HUES48 (cell line): ENCODE data around the gene KIF3A.

Source experiments
- H3K27ac ChIP-seq: one replicate; pipeline ENCODE4 v1.7.0; 2013; ENCODE audit warnings: low read depth, low read length, inconsistent platforms
- H3K27me3 ChIP-seq: 2 replicates; pipeline ENCODE4 v1.6.1; 2013; ENCODE audit warnings: mild to moderate bottlenecking, low read length; ENCODE audit not compliant: control insufficient read depth, insufficient read depth
- H3K36me3 ChIP-seq: 2 replicates; pipeline ENCODE4 v1.6.1; 2013; ENCODE audit warnings: low read length; ENCODE audit not compliant: control insufficient read depth, insufficient read depth
- H3K4me1 ChIP-seq: 2 replicates; pipeline ENCODE4 v1.6.1; 2013; ENCODE audit warnings: mild to moderate bottlenecking, low read length; ENCODE audit not compliant: control insufficient read depth, insufficient read depth
- H3K4me3 ChIP-seq: 2 replicates; pipeline ENCODE4 v1.5.1; 2013; ENCODE audit warnings: mild to moderate bottlenecking, low read depth, low read length
- H3K9ac ChIP-seq: 2 replicates; pipeline ENCODE4 v1.6.1; 2013; ENCODE audit warnings: mild to moderate bottlenecking, low read depth, low read length, moderate library complexity
- H3K9me3 ChIP-seq: 2 replicates; pipeline ENCODE4 v1.6.1; 2013; ENCODE audit warnings: low read length; ENCODE audit not compliant: control insufficient read depth, insufficient read depth

Gene KIF3A

GRCh38 chr5:132770476-132771159 lies 33.3 kb upstream of the KIF3A start:
- Histone ChIP-seq H3K27ac (peak overlapping the region; percentile 75), H3K9ac (no peak overlapping the region), H3K4me1 (peaks cover 9% of the 10 kb centered on the region; the same call in 1 of the 2 replicates), H3K9me3 (no peaks in the 10 kb centered on the region), H3K4me3 (no peak overlapping the region), H3K36me3 (no peaks in the 10 kb centered on the region), H3K27me3 (peaks cover 8% of the 10 kb centered on the region)

DNA sequence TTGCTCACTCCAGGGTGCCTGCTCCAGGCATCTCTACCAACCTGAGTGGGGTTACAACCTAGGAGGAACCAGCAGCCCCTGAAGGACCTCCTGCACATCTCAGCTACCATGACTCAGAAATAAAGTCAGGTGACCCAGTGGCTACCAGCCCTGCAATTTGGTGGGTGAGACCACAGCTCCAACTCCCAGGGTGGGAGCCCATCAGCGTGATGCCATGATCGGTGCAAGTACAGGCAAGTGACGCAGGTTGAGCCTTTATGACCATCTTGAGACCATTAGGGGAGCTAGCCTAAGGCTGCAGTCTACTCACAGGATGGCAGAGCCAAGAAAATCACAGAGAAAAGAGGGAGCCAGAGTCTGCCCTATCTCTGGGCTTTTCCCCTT lies 31.1 kb upstream of the KIF3A start:
- Histone ChIP-seq H3K9me3 (no peaks in the 10 kb centered on the region), H3K27ac (no peak overlapping the region), H3K27me3 (no peaks in the 10 kb centered on the region), H3K4me1 (peaks cover 9% of the 10 kb centered on the region; the same call in 1 of the 2 replicates), H3K4me3 (no peak overlapping the region), H3K9ac (no peak overlapping the region), H3K36me3 (peaks cover 10% of the 10 kb centered on the region; the same call in 1 of the 2 replicates)

GRCh38 chr5:132767150-132767549 lies 29.8 kb upstream of the KIF3A start:
- H3K4me3 ChIP-seq = no peak overlapping the region
- peaks cover 9% of the 10 kb centered on the region; the same call in 1 of the 2 replicates for H3K4me1 ChIP-seq
- H3K9ac ChIP-seq = no peak overlapping the region
- no peaks in the 10 kb centered on the region for H3K9me3 ChIP-seq
- H3K27ac ChIP-seq = no peak overlapping the region
- H3K27me3 ChIP-seq = no peaks in the 10 kb centered on the region
- peaks cover 10% of the 10 kb centered on the region; the same call in 1 of the 2 replicates for H3K36me3 ChIP-seq

DNA sequence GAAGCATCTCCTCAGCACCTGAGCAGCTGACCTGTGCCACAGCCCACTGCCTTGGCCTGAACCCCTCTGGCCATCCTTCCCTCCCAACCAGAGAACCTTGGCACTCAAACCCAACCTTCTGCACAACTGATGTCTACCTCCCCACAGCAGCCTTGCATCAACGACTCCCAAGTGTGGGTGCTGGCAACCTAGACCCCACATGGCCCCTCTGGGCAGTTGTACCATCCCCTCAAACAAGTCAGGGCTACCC lies 29.4 kb upstream of the KIF3A start:
- no peak overlapping the region for H3K27ac ChIP-seq
- H3K4me1 ChIP-seq = peaks cover 9% of the 10 kb centered on the region; the same call in 1 of the 2 replicates
- no peak overlapping the region for H3K4me3 ChIP-seq
- H3K27me3 ChIP-seq = no peaks in the 10 kb centered on the region
- H3K9me3 ChIP-seq = no peaks in the 10 kb centered on the region
- H3K9ac ChIP-seq = no peak overlapping the region
- peaks cover 11% of the 10 kb centered on the region; the same call in 1 of the 2 replicates for H3K36me3 ChIP-seq

DNA sequence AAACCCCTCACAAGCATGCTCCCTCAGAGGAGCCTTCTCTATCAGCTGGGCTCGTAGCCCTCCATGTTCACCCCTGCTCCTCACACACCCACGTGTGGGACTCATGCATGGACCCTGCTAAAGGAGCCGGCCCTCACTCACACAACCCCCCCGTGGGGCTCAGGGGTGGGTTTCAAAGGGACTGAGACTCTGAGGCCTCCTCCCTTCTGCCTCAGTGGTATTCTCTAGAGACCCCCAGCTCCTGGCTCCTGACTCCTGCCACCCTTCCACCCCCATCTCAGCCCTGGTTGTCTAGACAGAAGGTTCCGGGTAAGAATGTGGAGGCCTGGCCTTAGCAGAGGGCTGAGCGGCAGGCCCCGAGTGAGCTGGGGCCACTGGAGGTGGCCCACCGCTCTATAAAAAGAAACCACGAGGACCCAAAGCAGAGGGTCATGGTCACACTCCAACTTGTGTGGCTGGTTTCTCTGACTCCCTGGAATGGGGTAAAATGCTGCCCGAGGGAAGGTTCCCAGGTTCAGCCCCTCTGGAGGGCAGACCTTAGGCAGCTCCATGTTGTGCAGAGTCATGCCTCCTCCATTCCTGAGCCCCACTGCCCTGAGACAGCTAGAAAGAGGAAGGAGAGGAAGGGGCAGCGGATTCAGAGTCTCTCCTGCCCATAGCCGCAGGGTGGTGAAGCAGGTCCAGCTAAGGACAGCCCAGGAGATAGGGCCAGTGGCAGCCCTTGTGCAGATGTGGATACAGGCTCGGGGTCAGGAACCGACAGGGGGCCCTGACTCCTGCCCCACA lies 28.9 kb upstream of the KIF3A start:
- Histone ChIP-seq H3K4me1 (peaks cover 6% of the 10 kb centered on the region; the same call in 1 of the 2 replicates), H3K9ac (no peak overlapping the region), H3K27me3 (no peaks in the 10 kb centered on the region), H3K9me3 (no peaks in the 10 kb centered on the region), H3K27ac (no peak overlapping the region), H3K36me3 (peaks cover 17% of the 10 kb centered on the region; the same call in 1 of the 2 replicates), H3K4me3 (no peak overlapping the region)

- no peaks in the 10 kb centered on the region; the same call in 1 of the 2 replicates for H3K4me1 ChIP-seq
- H3K9ac ChIP-seq = no peak overlapping the region
- H3K36me3 ChIP-seq = peaks cover 22% of the 10 kb centered on the region
Measured at GRCh38 chr5:132765311-132766019, 28.1 kb upstream of the KIF3A start.

DNA sequence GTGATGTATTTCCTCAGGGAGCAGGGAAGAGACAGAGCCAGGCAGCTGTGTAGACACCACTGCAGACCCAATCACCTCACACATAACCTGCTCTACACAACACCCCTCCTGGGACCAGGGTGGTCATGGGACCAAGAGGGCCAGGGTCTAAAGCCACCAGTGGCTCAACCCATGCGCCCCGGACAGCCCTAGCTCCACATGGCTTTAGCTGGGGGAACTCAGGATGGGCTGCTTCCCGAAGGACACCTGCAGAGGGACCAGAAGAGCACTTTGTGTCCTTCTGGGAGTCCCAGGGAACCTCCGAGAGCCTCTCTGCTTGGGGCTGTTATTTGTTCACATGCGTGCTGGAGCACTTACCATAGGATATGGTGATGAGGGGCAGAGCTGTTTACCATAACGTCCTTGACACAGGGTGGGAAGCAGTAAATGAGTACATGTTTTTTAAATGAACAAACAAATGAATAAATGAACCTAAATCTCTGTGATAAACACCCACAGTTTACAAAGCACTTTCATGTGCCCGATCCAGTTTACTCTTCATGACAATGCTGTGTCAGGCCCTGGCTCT lies 27.4 kb upstream of the KIF3A start:
- Histone ChIP-seq H3K4me3 (no peak overlapping the region), H3K36me3 (peaks cover 22% of the 10 kb centered on the region), H3K9me3 (no peaks in the 10 kb centered on the region), H3K4me1 (no peaks in the 10 kb centered on the region), H3K9ac (no peak overlapping the region), H3K27me3 (no peaks in the 10 kb centered on the region), H3K27ac (no peak overlapping the region)

More at GRCh38 chr5:132765311-132766019, 28.1 kb upstream of the KIF3A start:
- no peaks in the 10 kb centered on the region for H3K27me3 ChIP-seq
- H3K4me3 ChIP-seq = no peak overlapping the region
- H3K27ac ChIP-seq = no peak overlapping the region
- H3K9me3 ChIP-seq = no peaks in the 10 kb centered on the region

DNA sequence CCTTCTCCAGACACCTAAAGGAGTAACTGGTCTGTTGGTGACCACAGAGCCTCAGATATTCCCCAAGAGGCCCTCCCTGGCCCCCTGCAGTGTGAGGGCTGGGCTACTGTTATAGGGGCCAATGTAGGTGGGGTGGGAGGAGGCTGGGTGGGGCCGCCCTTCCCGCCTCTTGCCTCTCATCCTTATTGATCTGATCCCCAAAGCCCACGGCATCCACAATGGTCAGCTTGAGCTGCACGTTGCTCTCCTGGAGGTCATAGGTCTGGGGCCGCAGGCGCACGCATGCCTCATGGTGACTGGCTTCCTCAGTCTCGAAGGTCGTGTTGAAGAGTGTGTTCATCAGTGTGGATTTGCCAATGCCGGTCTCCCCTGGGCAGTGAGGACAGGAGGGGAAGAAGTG lies 26.7 kb upstream of the KIF3A start:
- Histone ChIP-seq H3K27ac (no peak overlapping the region), H3K9ac (no peak overlapping the region), H3K27me3 (no peaks in the 10 kb centered on the region), H3K4me3 (no peak overlapping the region), H3K36me3 (peaks cover 26% of the 10 kb centered on the region), H3K4me1 (no peaks in the 10 kb centered on the region), H3K9me3 (no peaks in the 10 kb centered on the region)

DNA sequence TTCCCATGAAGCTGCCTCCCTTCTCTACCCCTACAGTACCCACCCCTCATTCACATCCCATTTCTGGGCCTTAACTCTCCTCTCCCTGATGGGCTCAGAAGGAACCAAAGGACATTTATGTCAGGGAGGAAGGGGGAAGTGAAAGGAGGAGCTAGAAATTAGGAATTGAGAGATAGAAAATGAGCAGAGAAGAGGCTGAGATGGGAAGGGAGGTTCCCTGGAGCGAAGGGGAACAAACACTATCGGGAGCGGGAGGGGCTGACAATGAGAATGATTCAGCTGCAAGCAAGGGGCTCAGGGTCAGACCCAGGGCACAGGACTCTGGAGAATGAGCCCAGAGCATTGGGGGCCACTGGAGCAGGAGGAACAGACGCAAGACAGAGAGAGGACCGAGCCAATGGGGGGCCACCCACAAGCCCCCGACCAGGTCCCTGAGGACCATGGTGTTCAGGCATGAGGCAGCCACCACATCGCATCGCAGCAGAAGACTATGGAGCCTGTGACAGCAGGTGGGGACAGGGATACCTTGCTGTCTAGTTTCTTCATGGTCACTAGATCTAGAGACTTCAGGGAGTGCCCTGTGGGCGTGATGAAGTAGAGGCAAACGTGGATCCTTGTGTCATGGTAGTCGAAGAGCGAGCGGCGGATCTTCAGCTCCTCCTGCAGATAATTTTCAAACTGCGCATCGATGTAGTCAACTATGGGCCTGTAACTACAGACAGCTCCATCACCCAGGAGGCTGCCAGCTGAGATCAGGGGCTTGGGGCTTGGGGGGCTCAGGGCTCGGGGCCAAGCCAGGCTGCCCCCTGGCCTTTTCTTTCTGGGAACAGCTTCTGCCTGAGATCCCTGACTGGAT lies 26.1 kb upstream of the KIF3A start:
- Histone ChIP-seq H3K4me3 (no peak overlapping the region), H3K27ac (no peak overlapping the region), H3K9ac (no peak overlapping the region), H3K4me1 (no peaks in the 10 kb centered on the region), H3K27me3 (no peaks in the 10 kb centered on the region), H3K9me3 (no peaks in the 10 kb centered on the region), H3K36me3 (peaks cover 30% of the 10 kb centered on the region)

GRCh38 chr5:132762246-132763000 lies 25.1 kb upstream of the KIF3A start:
- Histone ChIP-seq H3K9me3 (no peaks in the 10 kb centered on the region), H3K27ac (no peak overlapping the region), H3K4me1 (no peaks in the 10 kb centered on the region), H3K36me3 (peaks cover 38% of the 10 kb centered on the region), H3K27me3 (no peaks in the 10 kb centered on the region), H3K9ac (no peak overlapping the region), H3K4me3 (no peak overlapping the region)
